Endothelial cell of umbilical vein (primary cell): ENCODE results near the gene MRGPRG. TPM values are rescaled to one million over a fixed set of nuclear protein-coding genes. Genes with fewer than 3 reads are reported as not detected.

Source experiments
- BruUV-seq: library from RNA; stranded (reverse); fragments of 400-500 nt; replicated peaks from 2 replicates; lab custom pipeline; 2021; lab: Mats Ljungman, UMichigan
- CTCF ChIA-PET: fragments of 300-600, 350-600 bp; sonication (Branson Sonifier 250); formaldehyde crosslinking; loops from one replicate; lab custom pipeline; 2021; ENCODE audit warnings: antibody characterized with exemption, inconsistent platforms; lab: Charles Lee
- POLR2A ChIA-PET: fragments of 300-600, 350-600 bp; sonication (Branson Sonifier 250); formaldehyde crosslinking; loops from one replicate; lab custom pipeline; 2021; ENCODE audit warnings: antibody characterized with exemption, inconsistent platforms; lab: Charles Lee
- DNase-seq: peaks from one replicate; pipeline ENCODE4 v3.0.0-alpha.2; 2011; ENCODE audit warnings: low read depth, low spot score
- FAIRE-seq: peaks from 2 replicates; lab custom pipeline; 2011; peaks lifted over from hg19 to GRCh38; lab: Jason Lieb, UNC
- H2AFZ ChIP-seq: 2 replicates; pipeline ENCODE4 v1.6.0; 2012; ENCODE audit warnings: low read depth, low read length, control low read depth, inconsistent platforms
- H3K27ac ChIP-seq: 2 replicates; pipeline ENCODE4 v1.5.1; 2011; ENCODE audit warnings: low read depth, mild to moderate bottlenecking, control low read depth, low read length, moderate library complexity; ENCODE audit not compliant: insufficient read depth
- H3K27me3 ChIP-seq, 2 experiments: 2 replicates each; pipeline versions ENCODE4 v1.6.0 to v1.6.1; 2011; ENCODE audit warnings: low read length in 2 of 2, mixed read lengths in 1 of 2; ENCODE audit not compliant: control insufficient read depth in 2 of 2, insufficient read depth in 2 of 2
- H3K36me3 ChIP-seq, 2 experiments: 2 replicates in 1 of 2; 3 replicates in 1 of 2; pipeline ENCODE4 v1.5.1; 2011; ENCODE audit warnings: low read length in 2 of 2, mild to moderate bottlenecking in 1 of 2, moderate library complexity in 1 of 2; ENCODE audit not compliant: control insufficient read depth in 2 of 2, insufficient read depth in 2 of 2; ENCODE audit errors: extremely low read depth in 1 of 2
- H3K4me1 ChIP-seq: 3 replicates; pipeline ENCODE4 v1.5.1; 2011; ENCODE audit warnings: mild to moderate bottlenecking, low read length; ENCODE audit not compliant: control insufficient read depth, insufficient read depth; ENCODE audit errors: extremely low read depth
- H3K4me2 ChIP-seq: 2 replicates; pipeline ENCODE4 v1.6.1; 2011; ENCODE audit warnings: low read length, control low read depth, mixed read lengths; ENCODE audit not compliant: insufficient read depth
- H3K4me3 ChIP-seq, 3 experiments: fragments of 200-600 bp in 1 of 3; sonication (generic), shearing (Covaris generic) in 1 of 3; replicated peaks in 1 of 3; 2 replicates each; pipeline ENCODE4 v1.5.1; 2011 to 2016; ENCODE audit warnings: control low read depth in 3 of 3, low read length in 3 of 3, mild to moderate bottlenecking in 2 of 3, inconsistent platforms in 1 of 3, low read depth in 1 of 3, moderate library complexity in 1 of 3; ENCODE audit not compliant: insufficient read depth in 1 of 3
- H3K79me2 ChIP-seq: 2 replicates; pipeline ENCODE4 v1.6.0; 2012; ENCODE audit warnings: low read length, inconsistent platforms; ENCODE audit not compliant: control insufficient read depth, insufficient read depth
- H3K9ac ChIP-seq: replicated peaks from 2 replicates; pipeline ENCODE3; 2011; ENCODE audit warnings: low read length, control low read depth; ENCODE audit not compliant: insufficient read depth; ENCODE audit errors: extremely low read depth
- H3K9me1 ChIP-seq: replicated peaks from 3 replicates; pipeline ENCODE4 v1.6.0; 2011; ENCODE audit warnings: mild to moderate bottlenecking, low read length; ENCODE audit not compliant: control insufficient read depth, insufficient read depth; ENCODE audit errors: extremely low read depth
- H3K9me3 ChIP-seq: replicated peaks from 2 replicates; pipeline ENCODE4 v1.5.1; 2012; ENCODE audit warnings: low read length, inconsistent platforms; ENCODE audit not compliant: control insufficient read depth, insufficient read depth
- H4K20me1 ChIP-seq: replicated peaks from 2 replicates; pipeline ENCODE3; 2011; ENCODE audit warnings: mild to moderate bottlenecking, low read length; ENCODE audit not compliant: control insufficient read depth, insufficient read depth; ENCODE audit errors: extremely low read depth
- CTCF ChIP-seq, 2 donors: IDR thresholded peaks; 1 replicate in 1 of 2; 2 replicates in 1 of 2; pipeline ENCODE4 v1.5.1; 2011; ENCODE audit warnings: low read length in 2 of 2, mild to moderate bottlenecking in 2 of 2, moderate library complexity in 2 of 2, control low read depth in 1 of 2, inconsistent platforms in 1 of 2, low read depth in 1 of 2; ENCODE audit not compliant: insufficient read depth in 1 of 2; ENCODE audit errors: extremely low read depth in 1 of 2
- EZH2 ChIP-seq: IDR thresholded peaks from 2 replicates; pipeline ENCODE4 v1.6.1; 2012; ENCODE audit warnings: borderline replicate concordance, low read depth, mild to moderate bottlenecking, moderate library complexity, low read length, inconsistent platforms; ENCODE audit not compliant: severe bottlenecking
- FOS ChIP-seq: IDR thresholded peaks from 2 replicates; pipeline ENCODE4 v1.6.1; 2011; ENCODE audit warnings: mild to moderate bottlenecking, low read length, moderate library complexity, borderline replicate concordance; ENCODE audit not compliant: insufficient read depth
- GATA2 ChIP-seq: IDR thresholded peaks from 2 replicates; pipeline ENCODE4 v1.7.0; 2011; ENCODE audit warnings: low read depth, mild to moderate bottlenecking, moderate library complexity, mixed read lengths, low read length; ENCODE audit not compliant: insufficient read length, insufficient read depth
- JUN ChIP-seq: IDR thresholded peaks from 2 replicates; pipeline ENCODE4 v1.6.1; 2011; ENCODE audit warnings: borderline replicate concordance, low read depth; ENCODE audit not compliant: insufficient read length, insufficient read depth
- MAX ChIP-seq: IDR thresholded peaks from 2 replicates; pipeline ENCODE4 v1.6.1; 2011; ENCODE audit not compliant: insufficient read depth, insufficient read length
- MYC ChIP-seq: IDR thresholded peaks from one replicate; pipeline ENCODE4 v1.6.1; 2011; ENCODE audit warnings: mild to moderate bottlenecking, low read depth, low read length
- POLR2A ChIP-seq: IDR thresholded peaks from 2 replicates; pipeline ENCODE4 v1.6.1; 2012; ENCODE audit warnings: low read depth, mild to moderate bottlenecking, control low read depth, low read length
- POLR2AphosphoS5 ChIP-seq: IDR thresholded peaks from 2 replicates; pipeline ENCODE4 v1.6.1; 2012; ENCODE audit warnings: low read depth, mild to moderate bottlenecking, control low read depth, low read length, moderate library complexity; ENCODE audit not compliant: insufficient read depth
- dilution Hi-C: fragments of 300-500 bp; cut with MboI; formaldehyde crosslinking; loops from one replicate; pipeline ENCODE4 v1.15.0; 2019; ENCODE audit warnings: low sequenced_read_pairs; ENCODE audit not compliant: extremely low pct_ligation_motif_present
- intact Hi-C: fragments of 100-400 bp; cut with micrococcal nuclease; formaldehyde crosslinking; loops from one replicate; pipeline ENCODE4 v1.10.0; 2022
- polyA plus RNA-seq, 4 experiments: library from polyadenylated mRNA; depleted of rRNA in 3 of 4; stranded (reverse) in 3 of 4; unstranded in 1 of 4; fragments of >200 nt; gene quantifications; 2 replicates each; pipeline versions ENCODE4 v1.2.1 to v1.2.3, GENCODE V29; 2011 to 2012; ENCODE audit warnings: missing spikeins in 1 of 4
- total RNA-seq: library from RNA; stranded (reverse); gene quantifications from 2 replicates; pipeline ENCODE4 v1.2.3, GENCODE V29; 2021

Gene MRGPRG
- total and polyA plus RNA-seq, 2 donors (not counting 3 experiments of a cell fraction or from before 2014, with no cell fraction given) = not detected

DNA sequence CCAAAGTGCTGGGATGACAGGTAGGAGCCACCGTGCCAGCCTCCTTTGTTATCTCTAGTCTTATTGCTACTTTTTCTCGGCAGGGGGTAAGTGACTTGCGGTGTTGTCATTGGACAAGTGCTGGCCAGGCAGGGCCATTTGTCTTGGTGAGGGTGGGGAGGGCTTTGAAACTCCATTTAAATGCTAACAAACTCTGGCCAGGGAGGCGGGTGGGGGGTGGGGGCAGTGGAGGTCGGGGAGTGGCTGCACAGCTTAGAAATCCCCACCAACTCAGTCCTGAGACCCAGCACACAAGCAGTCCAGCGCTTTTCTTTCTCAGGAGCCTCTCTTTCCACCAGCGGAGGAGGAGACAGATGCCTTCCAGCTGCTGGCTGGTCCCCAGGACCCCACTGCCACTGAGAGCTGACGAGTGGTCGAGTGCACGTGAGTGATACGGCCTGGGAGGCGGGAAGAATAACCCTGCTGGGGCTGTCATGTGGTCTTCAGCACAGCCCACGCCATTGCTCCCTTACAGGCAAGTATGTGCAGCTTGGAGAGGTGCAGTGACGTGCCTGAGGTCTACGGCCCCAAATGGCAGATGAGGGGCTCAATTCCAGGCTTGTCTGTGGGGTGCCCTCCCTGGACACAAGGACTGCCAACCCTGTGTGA, 29.3 kb downstream of the MRGPRG start:
- no peaks in the 10 kb centered on the region for H3K9me3 ChIP-seq
- no peaks in the 10 kb centered on the region for H3K79me2 ChIP-seq
- peaks cover 0 to 4% of the 10 kb centered on the region in 2 experiments for H3K27me3 ChIP-seq
- H3K36me3 ChIP-seq = no peaks in the 10 kb centered on the region
- no peaks in the 10 kb centered on the region for H3K4me1 ChIP-seq
- H2AFZ ChIP-seq = no peak overlapping the region
- no peaks in the 10 kb centered on the region for H3K9me1 ChIP-seq
- dilution Hi-C loops (no loop called here), intact Hi-C loops (no loop called here)
- no peak for FAIRE-seq
- no peaks in the 10 kb centered on the region for H4K20me1 ChIP-seq
- DNase-seq = no peak
- ChIA-PET POLR2A (no interaction called here), CTCF (no interaction called here)
- no peak overlapping the region for H3K27ac ChIP-seq
- BruUV-seq = no TSS peak
- no peak overlapping the region for H3K4me2 ChIP-seq
- no peak overlapping the region for H3K4me3 ChIP-seq
- no peak for TF ChIP-seq EZH2
- no peak for TF ChIP-seq JUN
- no peak for TF ChIP-seq MYC
- no peak for TF ChIP-seq POLR2A
- no peak overlapping the region for H3K9ac ChIP-seq

DNA sequence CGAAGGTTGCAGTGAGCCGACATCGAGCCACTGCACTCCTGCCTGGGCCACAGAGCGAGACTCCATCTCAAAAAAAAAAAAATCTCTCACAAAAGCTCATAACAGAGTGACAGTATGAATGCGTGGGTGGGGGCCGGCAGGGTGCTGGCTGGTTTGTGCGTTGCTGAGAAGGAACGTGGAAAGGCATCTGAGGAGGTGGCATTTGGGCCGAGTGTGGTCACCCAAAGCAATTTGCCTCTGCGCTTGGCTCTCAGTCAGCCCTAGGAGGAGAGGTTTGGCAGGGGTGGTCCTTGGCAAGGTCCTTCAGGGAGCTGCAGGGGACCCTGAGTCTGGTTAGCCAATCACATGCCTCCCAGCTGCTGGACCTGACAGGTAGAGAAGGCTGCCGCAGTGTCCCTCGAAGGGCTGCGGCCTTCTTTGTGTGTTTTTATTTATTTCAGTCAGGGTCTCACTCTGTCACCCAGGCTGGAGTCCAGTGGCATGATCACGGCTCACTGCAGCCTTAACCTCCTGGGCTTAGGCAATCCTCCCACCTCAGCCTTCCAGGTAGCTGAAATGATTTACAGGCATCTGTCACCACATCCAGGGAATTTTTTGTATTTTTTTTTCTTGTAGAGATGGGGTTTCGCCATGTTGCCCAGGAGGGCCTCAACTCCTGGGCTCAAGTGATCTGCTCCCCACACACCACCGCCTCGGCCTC, 30.0 kb downstream of the MRGPRG start:
- ChIA-PET POLR2A (no interaction called here), CTCF (no interaction called here)
- no TSS peak for BruUV-seq

More for the DNA sequence above, 30.0 kb downstream of the MRGPRG start:
- H3K9ac ChIP-seq = no peak overlapping the region
- no peaks in the 10 kb centered on the region for H3K9me3 ChIP-seq
- FAIRE-seq (no peak), DNase-seq (no peak)
- H3K4me2 ChIP-seq = no peak overlapping the region
- dilution Hi-C loops = no loop called here
- no peaks in the 10 kb centered on the region for H4K20me1 ChIP-seq
- H3K27me3 ChIP-seq = peaks cover 0 to 4% of the 10 kb centered on the region in 2 experiments
- H3K36me3 ChIP-seq = no peaks in the 10 kb centered on the region
- H3K79me2 ChIP-seq = no peaks in the 10 kb centered on the region
- no peaks in the 10 kb centered on the region for H3K4me1 ChIP-seq
- no peak overlapping the region for H3K27ac ChIP-seq
- H3K4me3 ChIP-seq = no peak overlapping the region
- TF ChIP-seq POLR2AphosphoS5 = no peak
- TF ChIP-seq CTCF (IDR thresholded peaks at IDR 0.05; ENCODE audit: extremely low read depth in 1 of 2, insufficient read depth in 1 of 2, low read depth in 1 of 2, low read length in 2 of 2) = no peak
- no peak for TF ChIP-seq FOS
- no peak for TF ChIP-seq MYC
- TF ChIP-seq MAX = no peak
- no peak for TF ChIP-seq POLR2A
- no peak for TF ChIP-seq EZH2
- no peak for TF ChIP-seq GATA2
- TF ChIP-seq JUN = no peak
- H3K9me1 ChIP-seq = no peaks in the 10 kb centered on the region
- H2AFZ ChIP-seq = no peak overlapping the region
- intact Hi-C loops = no loop called here
